ENCODE measurements around the gene TIMM8A.

GRCh38 chrX:101383679-101384205 lies 35.2 kb upstream of the TIMM8A start:
- TF ChIP-seq GATA2 (IDR thresholded peaks at IDR 0.05; ENCODE audit: low read depth, low read length): no peak
- no peak for TF ChIP-seq GATA3 (IDR thresholded peaks at IDR 0.05; ENCODE audit: low read depth, low read length)
